GM12864 (cell line): ENCODE results near the gene KCTD16.

ENCODE experiments used
- DNase-seq: peaks from one replicate; pipeline ENCODE4 v3.0.0-alpha.2; 2011; ENCODE audit warnings: low read depth
- H3K4me3 ChIP-seq: 2 replicates; pipeline ENCODE4 v1.5.1; 2011; ENCODE audit warnings: mild to moderate bottlenecking, low read depth, low read length, control low read depth
- CTCF ChIP-seq: IDR thresholded peaks from 2 replicates; pipeline ENCODE4 v1.5.1; 2011; ENCODE audit warnings: low read depth, mild to moderate bottlenecking, moderate library complexity, low read length, control low read depth, inconsistent platforms; ENCODE audit errors: missing control alignments

Gene KCTD16

GRCh38 chr5:144438237-144438636 is 267.6 kb downstream of the KCTD16 start:
- H3K4me3 ChIP-seq: no peak overlapping the region
- no peak for TF ChIP-seq CTCF
- DNase-seq: no peak

GRCh38 chr5:144448457-144448856 is 277.8 kb downstream of the KCTD16 start:
- DNase-seq: no peak
- H3K4me3 ChIP-seq: no peak overlapping the region
- TF ChIP-seq CTCF: no peak

GRCh38 chr5:144451187-144451973 is 280.7 kb downstream of the KCTD16 start:
- no peak for TF ChIP-seq CTCF

GRCh38 chr5:144453753-144454152 is 283.1 kb downstream of the KCTD16 start:
- TF ChIP-seq CTCF: no peak
- no peak for DNase-seq
- H3K4me3 ChIP-seq: no peak overlapping the region

More at GRCh38 chr5:144451187-144451973, 280.7 kb downstream of the KCTD16 start:
- H3K4me3 ChIP-seq: no peak overlapping the region
- DNase-seq: no peak

- no peak for TF ChIP-seq CTCF
- DNase-seq: no peak
- H3K4me3 ChIP-seq: no peak overlapping the region
Measured at GRCh38 chr5:144457160-144457559, 286.5 kb downstream of the KCTD16 start.

- no peak for DNase-seq
- no peak for TF ChIP-seq CTCF
- H3K4me3 ChIP-seq: no peak overlapping the region
Measured at GRCh38 chr5:144458216-144458615, 287.5 kb downstream of the KCTD16 start.

- H3K4me3 ChIP-seq: no peak overlapping the region
- TF ChIP-seq CTCF: no peak
- no peak for DNase-seq
Measured at GRCh38 chr5:144460600-144460999, 289.9 kb downstream of the KCTD16 start.
